Measurements from ENCODE around the gene STK39.

STK39 gene

GRCh38 chr2:168183308-168183997, 63.9 kb downstream of the STK39 start:
- TF ChIP-seq CTCF (IDR thresholded peaks at IDR 0.05; ENCODE audit: insufficient read depth, missing control alignments) = no peak
- DNase-seq (ENCODE audit: insufficient read length, low spot score) = no peak
- no peak for FAIRE-seq

- no peak for DNase-seq (ENCODE audit: insufficient read length, low spot score)
- no peak for TF ChIP-seq CTCF (IDR thresholded peaks at IDR 0.05; ENCODE audit: insufficient read depth, missing control alignments)
- no peak for FAIRE-seq
Measured at GRCh38 chr2:168182550-168183249, 64.7 kb downstream of the STK39 start.

- FAIRE-seq (no peak), DNase-seq (ENCODE audit: insufficient read length, low spot score) (no peak)
- TF ChIP-seq CTCF (IDR thresholded peaks at IDR 0.05; ENCODE audit: insufficient read depth, missing control alignments) = no peak
Measured at GRCh38 chr2:168181825-168182224, 65.6 kb downstream of the STK39 start.

GRCh38 chr2:168180914-168181313, 66.5 kb downstream of the STK39 start:
- DNase-seq (ENCODE audit: insufficient read length, low spot score) = no peak
- TF ChIP-seq CTCF (IDR thresholded peaks at IDR 0.05; ENCODE audit: insufficient read depth, missing control alignments) = no peak
- peak; percentile 55 for FAIRE-seq

GRCh38 chr2:168180483-168180882, 66.9 kb downstream of the STK39 start:
- TF ChIP-seq CTCF (IDR thresholded peaks at IDR 0.05; ENCODE audit: insufficient read depth, missing control alignments) = no peak
- DNase-seq (ENCODE audit: insufficient read length, low spot score) = no peak
- no peak for FAIRE-seq

GRCh38 chr2:168179592-168179991, 67.8 kb downstream of the STK39 start:
- no peak for TF ChIP-seq CTCF (IDR thresholded peaks at IDR 0.05; ENCODE audit: insufficient read depth, missing control alignments)
- no peak for DNase-seq (ENCODE audit: insufficient read length, low spot score)
- FAIRE-seq = peak; percentile 63
